ENCODE results near the gene GPR141.
"Not testable (repeated sequence)": the region's sequence is repeated elsewhere in the genome, so short reads cannot be mapped to it uniquely, and the experiment has no call there.

The GPR141 gene

GRCh38 chr7:37704328-37704833 lies 20.8 kb downstream of the GPR141 start:
- not testable (repeated sequence) for H3K36me3 ChIP-seq (ENCODE audit: insufficient read depth, low read length); H3K9ac ChIP-seq (ENCODE audit: low read depth, low read length); H3K9me3 ChIP-seq (ENCODE audit: control insufficient read depth, insufficient read depth, low read length)
- peaks cover 19% of the 10 kb centered on the region for H3K4me1 ChIP-seq (ENCODE audit: insufficient read depth, low read length)

DNA sequence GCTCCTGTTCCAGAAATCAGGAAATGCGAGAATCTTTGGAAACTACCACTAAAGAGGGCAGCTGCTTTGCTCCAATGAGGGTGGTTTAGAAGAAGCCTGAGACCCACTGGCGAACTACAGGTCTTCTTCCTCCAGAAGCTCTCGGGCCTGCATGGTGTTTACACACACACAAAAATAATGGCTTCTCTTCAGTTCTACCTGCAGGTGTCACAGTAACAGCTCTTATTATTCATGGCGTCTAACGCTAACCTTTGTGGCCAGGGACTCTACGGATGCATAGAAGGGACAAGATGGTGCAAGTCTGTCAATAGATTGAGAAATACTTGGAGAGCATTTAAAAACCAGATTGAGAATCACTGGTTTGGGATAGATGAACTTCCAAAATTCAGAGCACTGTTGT lies 22.4 kb downstream of the GPR141 start:
- Histone ChIP-seq H3K9ac (ENCODE audit: low read depth, low read length) (no peak overlapping the region), H3K9me3 (ENCODE audit: control insufficient read depth, insufficient read depth, low read length) (no peaks in the 10 kb centered on the region), H3K4me1 (ENCODE audit: insufficient read depth, low read length) (peaks cover 19% of the 10 kb centered on the region), H3K36me3 (ENCODE audit: insufficient read depth, low read length) (no peaks in the 10 kb centered on the region)

GRCh38 chr7:37706804-37707203 lies 23.2 kb downstream of the GPR141 start:
- Histone ChIP-seq H3K9me3 (ENCODE audit: control insufficient read depth, insufficient read depth, low read length) (no peaks in the 10 kb centered on the region), H3K9ac (ENCODE audit: low read depth, low read length) (no peak overlapping the region), H3K4me1 (ENCODE audit: insufficient read depth, low read length) (peaks cover 19% of the 10 kb centered on the region), H3K36me3 (ENCODE audit: insufficient read depth, low read length) (no peaks in the 10 kb centered on the region)

DNA sequence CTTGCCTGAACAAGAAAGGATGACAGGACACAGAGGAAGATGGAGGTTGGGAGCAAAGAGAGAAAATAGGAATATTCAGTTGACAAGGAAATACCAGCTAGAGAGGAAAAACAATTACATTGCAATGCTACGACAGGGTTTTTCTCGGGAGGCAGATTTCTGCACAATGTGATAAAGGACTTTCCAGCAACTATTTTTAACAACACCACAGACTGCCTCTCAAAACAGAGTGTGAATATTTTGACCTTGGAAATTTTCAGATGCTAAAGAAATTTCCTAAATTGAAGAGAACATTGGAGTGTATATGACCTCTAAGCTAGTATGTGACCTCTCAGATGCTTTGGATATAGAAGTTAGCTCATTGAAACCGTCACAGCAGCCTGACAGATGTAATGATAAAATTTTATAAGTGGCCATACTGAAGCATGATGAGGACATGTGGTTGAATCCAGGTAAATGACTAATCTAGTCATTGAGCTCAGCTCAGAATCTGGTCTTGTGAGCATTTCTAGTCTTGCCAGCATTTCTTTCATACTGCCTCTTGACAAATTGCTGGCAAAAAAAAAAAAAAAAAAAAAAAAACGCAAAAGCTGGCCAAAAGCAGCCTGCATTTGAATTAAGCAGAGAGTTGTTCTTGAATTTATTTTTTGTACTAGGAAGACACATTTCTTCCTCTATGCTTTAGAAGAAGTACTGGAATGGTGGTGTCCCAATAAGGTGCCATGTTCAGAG lies 24.4 kb downstream of the GPR141 start:
- Histone ChIP-seq H3K36me3 (ENCODE audit: insufficient read depth, low read length) (no peaks in the 10 kb centered on the region), H3K9ac (ENCODE audit: low read depth, low read length) (no peak overlapping the region), H3K4me1 (ENCODE audit: insufficient read depth, low read length) (peaks cover 19% of the 10 kb centered on the region), H3K9me3 (ENCODE audit: control insufficient read depth, insufficient read depth, low read length) (no peaks in the 10 kb centered on the region)

- H3K36me3 ChIP-seq (ENCODE audit: insufficient read depth, low read length), result no peaks in the 10 kb centered on the region
- H3K9me3 ChIP-seq (ENCODE audit: control insufficient read depth, insufficient read depth, low read length), result no peaks in the 10 kb centered on the region
- H3K9ac ChIP-seq (ENCODE audit: low read depth, low read length), result no peak overlapping the region
- H3K4me1 ChIP-seq (ENCODE audit: insufficient read depth, low read length), result peaks cover 14% of the 10 kb centered on the region
Measured at GRCh38 chr7:37709631-37710509, 26.3 kb downstream of the GPR141 start.

- H3K36me3 ChIP-seq (ENCODE audit: insufficient read depth, low read length), result no peaks in the 10 kb centered on the region
- no peaks in the 10 kb centered on the region for H3K4me1 ChIP-seq (ENCODE audit: insufficient read depth, low read length)
Measured at GRCh38 chr7:37713613-37714012, 30.0 kb downstream of the GPR141 start.

GRCh38 chr7:37714606-37715005 lies 31.0 kb downstream of the GPR141 start:
- no peak overlapping the region for H3K9ac ChIP-seq (ENCODE audit: low read depth, low read length)
- no peaks in the 10 kb centered on the region for H3K36me3 ChIP-seq (ENCODE audit: insufficient read depth, low read length)
- H3K9me3 ChIP-seq (ENCODE audit: control insufficient read depth, insufficient read depth, low read length), result no peaks in the 10 kb centered on the region
- H3K4me1 ChIP-seq (ENCODE audit: insufficient read depth, low read length), result no peaks in the 10 kb centered on the region

More at GRCh38 chr7:37713613-37714012, 30.0 kb downstream of the GPR141 start:
- no peak overlapping the region for H3K9ac ChIP-seq (ENCODE audit: low read depth, low read length)
- H3K9me3 ChIP-seq (ENCODE audit: control insufficient read depth, insufficient read depth, low read length), result no peaks in the 10 kb centered on the region

GRCh38 chr7:37718585-37718984 lies 35.0 kb downstream of the GPR141 start:
- no peaks in the 10 kb centered on the region for H3K36me3 ChIP-seq (ENCODE audit: insufficient read depth, low read length)
- H3K9ac ChIP-seq (ENCODE audit: low read depth, low read length), result no peak overlapping the region
- H3K4me1 ChIP-seq (ENCODE audit: insufficient read depth, low read length), result no peaks in the 10 kb centered on the region
- H3K9me3 ChIP-seq (ENCODE audit: control insufficient read depth, insufficient read depth, low read length), result no peaks in the 10 kb centered on the region

GRCh38 chr7:37719077-37719476 lies 35.5 kb downstream of the GPR141 start:
- H3K9ac ChIP-seq (ENCODE audit: low read depth, low read length), result no peak overlapping the region
- no peaks in the 10 kb centered on the region for H3K4me1 ChIP-seq (ENCODE audit: insufficient read depth, low read length)
- no peaks in the 10 kb centered on the region for H3K9me3 ChIP-seq (ENCODE audit: control insufficient read depth, insufficient read depth, low read length)
- no peaks in the 10 kb centered on the region for H3K36me3 ChIP-seq (ENCODE audit: insufficient read depth, low read length)

- Histone ChIP-seq H3K36me3 (ENCODE audit: insufficient read depth, low read length) (no peaks in the 10 kb centered on the region), H3K9me3 (ENCODE audit: control insufficient read depth, insufficient read depth, low read length) (no peaks in the 10 kb centered on the region), H3K9ac (ENCODE audit: low read depth, low read length) (no peak overlapping the region), H3K4me1 (ENCODE audit: insufficient read depth, low read length) (0 out of 2 replicates have a peak, but pooled peaks cover 8% of the 10 kb centered on the region)
Measured at GRCh38 chr7:37724732-37725131, 41.2 kb downstream of the GPR141 start.

- Histone ChIP-seq H3K9me3 (ENCODE audit: control insufficient read depth, insufficient read depth, low read length) (no peaks in the 10 kb centered on the region), H3K36me3 (ENCODE audit: insufficient read depth, low read length) (no peaks in the 10 kb centered on the region), H3K4me1 (ENCODE audit: insufficient read depth, low read length) (0 out of 2 replicates have a peak, but pooled peaks cover 8% of the 10 kb centered on the region), H3K9ac (ENCODE audit: low read depth, low read length) (no peak overlapping the region)
Measured at GRCh38 chr7:37726016-37726415, 42.5 kb downstream of the GPR141 start.

DNA sequence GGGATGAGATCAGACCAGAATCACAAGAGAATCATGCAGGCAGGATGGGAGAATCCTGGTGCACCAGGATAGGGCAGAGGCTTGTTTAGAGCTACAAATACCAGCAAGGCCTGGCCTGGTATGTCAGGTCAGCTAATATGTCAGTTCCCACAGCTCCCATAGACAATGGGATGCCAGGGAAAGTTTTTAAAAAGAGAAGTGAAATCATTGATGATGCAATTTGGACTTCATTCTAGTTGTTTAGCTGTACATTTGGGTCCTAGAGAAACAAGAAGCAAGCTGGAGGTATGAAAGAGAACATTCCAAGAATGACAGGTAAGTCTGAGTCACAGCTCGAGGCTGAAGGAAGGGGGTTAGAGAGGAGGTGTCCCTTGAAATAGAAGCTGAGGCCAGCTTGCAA lies 45.2 kb downstream of the GPR141 start:
- Histone ChIP-seq H3K36me3 (ENCODE audit: insufficient read depth, low read length) (no peaks in the 10 kb centered on the region), H3K9ac (ENCODE audit: low read depth, low read length) (no peak overlapping the region), H3K9me3 (ENCODE audit: control insufficient read depth, insufficient read depth, low read length) (no peaks in the 10 kb centered on the region), H3K4me1 (ENCODE audit: insufficient read depth, low read length) (0 out of 2 replicates have a peak, but pooled peaks cover 8% of the 10 kb centered on the region)

DNA sequence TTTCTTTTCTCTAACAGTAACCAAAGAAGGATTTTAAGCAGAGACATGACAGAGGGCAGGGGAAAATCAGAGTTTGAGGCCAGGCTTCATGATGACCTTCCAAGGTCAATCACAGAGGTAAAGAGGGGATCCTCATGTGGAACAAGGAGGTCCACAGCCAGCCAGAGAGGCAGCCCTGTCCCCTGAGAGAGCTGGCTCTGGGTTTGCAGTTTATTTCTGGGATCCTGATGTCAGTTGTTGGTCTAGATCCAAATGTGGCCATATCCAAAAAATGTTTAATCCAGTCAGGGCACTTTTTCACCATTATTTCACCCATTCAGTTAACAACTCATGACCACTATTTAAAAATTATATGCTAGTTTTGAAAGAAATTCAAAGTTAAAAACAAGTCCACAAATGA lies 45.6 kb downstream of the GPR141 start:
- no peak overlapping the region for H3K9ac ChIP-seq (ENCODE audit: low read depth, low read length)
- no peaks in the 10 kb centered on the region for H3K36me3 ChIP-seq (ENCODE audit: insufficient read depth, low read length)
- 0 out of 2 replicates have a peak, but pooled peaks cover 8% of the 10 kb centered on the region for H3K4me1 ChIP-seq (ENCODE audit: insufficient read depth, low read length)
- no peaks in the 10 kb centered on the region for H3K9me3 ChIP-seq (ENCODE audit: control insufficient read depth, insufficient read depth, low read length)

DNA sequence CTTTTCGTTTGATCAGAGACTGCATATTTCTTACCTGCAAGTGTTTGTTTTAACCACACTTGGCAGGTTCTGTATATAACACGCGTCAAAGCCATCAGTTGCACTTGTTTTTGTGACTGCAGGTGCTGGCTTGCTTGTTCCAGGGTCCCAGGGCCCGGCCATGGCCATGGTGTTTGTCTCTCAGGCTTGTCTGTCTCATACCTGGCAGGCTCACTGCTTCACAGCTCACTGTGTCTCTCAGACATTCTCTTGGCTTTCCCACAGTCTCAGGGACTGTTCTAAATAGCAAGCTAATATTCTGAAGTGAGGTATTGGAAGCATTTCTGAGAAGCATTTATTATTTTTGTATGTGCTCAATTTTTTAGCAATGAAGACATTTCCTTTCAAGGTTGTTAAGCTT lies 46.9 kb downstream of the GPR141 start:
- Histone ChIP-seq H3K9me3 (ENCODE audit: control insufficient read depth, insufficient read depth, low read length) (no peaks in the 10 kb centered on the region), H3K4me1 (ENCODE audit: insufficient read depth, low read length) (0 out of 2 replicates have a peak, but pooled peaks cover 8% of the 10 kb centered on the region), H3K36me3 (ENCODE audit: insufficient read depth, low read length) (no peaks in the 10 kb centered on the region), H3K9ac (ENCODE audit: low read depth, low read length) (no peak overlapping the region)
